ENCODE data around the gene MZT2A.
"Not testable (repeated sequence)": the region's sequence is repeated elsewhere in the genome, so short reads cannot be mapped to it uniquely, and the experiment has no call there.

GRCh38 chr2:131495506-131495905 lies 3.3 kb upstream of the MZT2A start:
- TF ChIP-seq CTCF (IDR thresholded peaks at IDR 0.05; ENCODE audit: insufficient read depth, low read length, poor library complexity, severe bottlenecking); EZH2phosphoT487 (conservative IDR thresholded peaks at IDR 0.05; ENCODE audit: low read length): not testable (repeated sequence)

Data from SU-DHL-6 (cell line).